NCI-H510A (cell line): Measurements from ENCODE around the gene DDX24.

Source experiments
- DNase-seq: peaks from one replicate; lab custom pipeline; 2025; lab: John Stamatoyannopoulos, UW

DDX24 gene

DNA sequence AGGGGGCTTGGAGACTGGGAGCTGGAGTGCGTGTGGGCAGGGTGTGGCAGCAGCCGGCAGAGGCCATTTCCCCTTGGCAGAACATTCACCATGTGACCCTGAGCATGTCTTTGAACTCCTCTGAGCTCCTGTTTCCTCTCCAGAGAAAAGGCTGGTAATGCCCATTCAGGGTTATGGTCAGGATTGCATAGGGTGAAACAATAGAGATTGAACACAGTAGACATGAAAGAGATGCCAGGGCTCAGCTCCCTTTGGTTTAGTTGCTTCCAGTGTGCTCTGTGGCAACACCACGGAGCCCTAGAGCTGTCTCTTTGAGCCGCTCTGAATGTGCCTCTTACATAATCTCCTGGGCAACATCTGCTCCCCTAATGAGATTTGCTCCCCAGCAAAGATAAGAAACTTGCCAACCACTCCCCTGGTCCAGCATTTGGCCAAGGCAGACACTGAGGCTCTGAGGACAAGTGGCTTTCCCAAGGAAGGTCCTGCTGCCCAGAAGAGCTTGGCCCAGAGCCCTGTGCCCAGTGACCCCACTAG is 34.1 kb upstream of the DDX24 start:
- DNase-seq, result no peak

DNA sequence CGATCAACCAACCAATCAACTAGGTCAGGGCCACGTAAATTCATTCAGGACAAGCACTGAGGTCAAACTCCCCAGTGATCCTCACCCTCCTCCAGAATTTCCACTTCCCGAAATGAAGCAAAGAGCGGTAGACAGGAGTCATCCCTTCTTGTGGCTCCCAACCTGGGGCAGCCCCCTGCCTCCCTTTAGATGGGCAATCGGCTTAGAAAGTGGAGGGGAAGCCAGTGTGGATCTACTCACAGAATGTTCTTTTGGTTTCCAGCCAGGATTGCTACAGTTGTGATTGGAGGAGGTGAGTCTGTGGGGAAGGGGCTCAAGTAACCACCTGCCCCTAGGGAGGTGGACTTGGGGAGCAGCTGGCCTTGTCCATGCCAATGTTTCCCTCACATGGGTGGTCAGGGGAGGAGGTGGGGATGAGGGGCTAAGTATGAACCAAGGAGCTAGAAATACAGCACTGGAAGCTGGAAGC is 33.6 kb upstream of the DDX24 start:
- no peak for DNase-seq

DNA sequence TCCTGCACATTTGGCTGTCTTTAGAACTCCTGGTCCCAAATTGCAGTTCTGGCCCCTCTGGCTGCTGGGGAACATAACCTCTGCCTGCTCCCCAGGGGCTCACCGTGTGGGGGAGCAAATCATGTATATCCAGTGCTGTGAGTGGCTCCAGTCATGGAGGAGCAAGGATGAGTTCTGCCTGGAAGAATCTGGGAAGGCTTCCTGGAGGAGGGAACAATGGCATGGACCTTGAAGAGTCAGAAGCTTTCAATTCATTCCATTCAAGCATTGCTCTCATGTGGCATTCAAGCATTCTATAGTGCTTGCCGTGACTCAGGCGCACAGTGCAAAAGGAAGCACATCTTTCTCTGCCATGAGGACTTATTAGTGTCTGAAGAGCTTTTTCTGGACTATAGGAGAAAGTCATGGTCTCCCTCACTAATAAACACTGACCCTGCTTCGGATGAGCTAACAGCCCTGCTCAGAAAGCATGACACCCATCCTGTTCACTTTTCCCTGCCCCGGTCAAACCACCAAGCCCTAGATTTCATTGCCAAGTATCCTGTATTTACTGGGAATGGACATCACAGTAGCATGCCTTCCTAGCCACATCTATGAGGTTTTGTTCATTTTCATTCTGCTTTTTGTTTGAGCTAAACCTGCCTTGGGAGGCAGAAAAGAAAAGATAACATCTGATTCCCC is 33.0 kb upstream of the DDX24 start:
- no peak for DNase-seq

DNA sequence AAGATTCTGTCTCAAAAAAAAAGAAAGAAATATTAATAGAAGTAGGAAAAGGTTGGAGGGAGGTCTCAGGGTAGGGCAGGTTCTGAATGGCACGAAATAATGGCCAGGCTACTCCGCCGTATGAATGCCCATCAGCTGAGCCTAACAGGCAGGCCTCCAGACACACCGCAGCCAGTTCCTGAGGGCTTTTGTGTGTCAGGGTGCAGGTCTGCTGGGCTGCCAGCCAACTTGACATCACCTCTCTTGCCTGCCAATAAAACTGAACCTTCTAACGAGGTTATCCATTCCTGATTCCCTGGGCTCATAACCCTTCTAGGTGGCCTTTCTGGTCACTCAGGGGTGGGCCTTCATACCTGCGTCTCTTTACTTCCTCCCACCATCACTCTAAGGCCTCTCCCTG is 32.5 kb upstream of the DDX24 start:
- no peak for DNase-seq

DNA sequence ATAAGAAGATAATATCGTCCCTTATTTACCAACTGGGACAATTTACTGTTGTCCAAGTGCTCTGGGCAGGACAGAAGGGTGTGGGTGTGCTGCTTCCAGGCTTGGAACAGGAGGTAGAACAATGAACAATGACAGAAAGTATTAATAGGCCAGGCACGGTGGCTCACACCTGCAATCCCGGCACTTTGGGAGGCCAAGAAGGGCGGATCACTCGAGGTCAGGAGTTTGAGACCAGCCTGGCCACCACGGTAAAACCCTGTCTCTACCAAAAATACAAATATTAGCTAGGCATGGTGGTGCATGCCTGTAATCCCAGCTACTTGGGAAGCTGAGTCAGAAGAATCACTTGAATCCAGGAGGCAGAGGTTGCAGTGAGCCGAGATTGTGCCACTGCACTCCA is 32.1 kb upstream of the DDX24 start:
- DNase-seq, result no peak

- no peak for DNase-seq
Observed at GRCh38 chr14:94112513-94113063, 31.6 kb upstream of the DDX24 start.

GRCh38 chr14:94111276-94112095 is 30.5 kb upstream of the DDX24 start:
- no peak for DNase-seq

DNA sequence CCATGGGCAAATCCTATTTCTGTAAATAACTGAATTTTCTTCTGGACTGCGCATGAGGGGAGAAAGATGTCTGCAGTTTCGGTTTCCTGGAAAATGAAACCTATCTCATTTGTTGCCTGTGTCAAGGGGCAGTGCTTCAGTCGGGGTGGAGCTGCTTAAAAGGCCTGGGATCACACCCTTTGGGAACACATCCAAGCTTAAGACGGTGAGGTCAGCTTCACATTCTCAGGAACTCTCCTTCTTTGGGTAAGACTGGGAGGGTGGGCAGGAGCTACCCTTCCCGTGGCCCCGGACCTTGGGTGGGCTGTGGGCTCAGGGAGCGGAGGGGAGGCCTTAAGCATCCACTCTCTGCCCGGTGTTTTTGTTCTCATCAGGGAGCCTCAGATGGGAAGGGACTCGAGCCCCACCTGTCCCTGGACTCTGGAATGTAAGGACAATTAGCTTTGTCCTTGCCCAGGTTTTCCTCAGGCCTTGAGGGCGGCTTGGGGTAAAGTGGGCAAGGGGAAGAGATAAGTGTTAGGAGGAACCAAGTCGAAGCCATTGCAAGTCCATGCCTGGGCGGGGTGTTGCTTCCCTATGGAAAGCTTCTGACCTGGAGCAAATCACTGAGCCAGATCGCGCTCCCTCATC is 29.7 kb upstream of the DDX24 start, which contains the start of gene IFI27:
IFI27 (plus strand) TSS at position 185 of the 630 bp plus-strand sequence.
- DNase-seq, result no peak

GRCh38 chr14:94109915-94110250 is 28.9 kb upstream of the DDX24 start:
- no peak for DNase-seq

GRCh38 chr14:94104731-94105130 is 23.7 kb upstream of the DDX24 start:
- DNase-seq, result no peak

- no peak for DNase-seq
Observed at GRCh38 chr14:94103554-94104150, 22.6 kb upstream of the DDX24 start.

- no peak for DNase-seq
Observed at GRCh38 chr14:94102768-94103482, 21.9 kb upstream of the DDX24 start.

DNA sequence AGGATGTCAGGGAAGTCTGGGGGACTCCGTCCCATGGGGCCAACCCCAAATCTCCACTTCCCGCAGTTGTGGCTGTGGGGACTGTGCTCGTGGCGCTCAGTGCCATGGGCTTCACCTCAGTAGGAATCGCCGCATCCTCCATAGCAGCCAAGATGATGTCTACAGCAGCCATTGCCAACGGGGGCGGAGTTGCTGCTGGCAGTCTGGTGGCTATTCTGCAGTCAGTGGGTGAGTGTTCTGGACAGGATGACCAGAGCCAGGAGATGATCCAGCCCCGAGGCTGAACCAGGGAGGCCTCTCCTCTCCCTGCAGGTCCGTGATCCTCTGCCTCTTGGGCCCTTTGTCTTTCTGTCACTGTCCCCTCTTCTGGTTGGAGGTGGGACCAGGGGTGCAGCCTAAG is 20.7 kb upstream of the DDX24 start:
- DNase-seq, result no peak

- no peak for DNase-seq
Observed at GRCh38 chr14:94100847-94101246, 19.8 kb upstream of the DDX24 start.

- DNase-seq, result no peak
Observed at GRCh38 chr14:94099006-94099405, 18.0 kb upstream of the DDX24 start.

DNA sequence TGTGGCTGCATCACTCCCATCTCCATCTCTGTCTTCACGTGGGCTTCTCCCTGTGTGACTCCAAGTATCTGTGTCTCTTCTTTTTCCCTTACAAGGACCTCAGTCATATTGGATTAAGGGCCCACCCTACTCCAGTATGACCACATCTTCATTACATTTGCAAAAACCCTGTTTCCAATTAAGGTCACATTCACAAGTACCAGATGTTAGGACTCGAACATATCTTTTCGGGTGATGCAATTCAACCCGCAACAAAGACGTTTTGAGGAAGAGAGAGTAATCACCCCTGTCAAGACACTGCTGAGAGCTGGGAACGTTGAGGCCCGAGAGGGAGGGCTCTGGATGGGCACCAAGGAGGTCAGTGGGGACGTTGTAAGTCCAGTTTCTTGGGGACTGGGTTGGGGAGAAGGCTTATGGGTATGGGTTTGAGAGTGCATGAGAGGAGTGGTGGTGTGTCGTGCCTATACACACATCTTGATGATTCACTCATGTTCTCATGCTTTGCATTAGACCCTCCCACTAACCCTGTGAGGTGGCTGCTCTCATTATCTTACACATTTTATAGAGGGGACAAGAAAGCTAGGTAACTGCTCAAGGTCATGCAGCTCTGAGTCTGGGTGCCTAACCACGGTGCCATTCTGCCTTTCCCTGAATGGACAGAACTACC is 17.5 kb upstream of the DDX24 start:
- no peak for DNase-seq

GRCh38 chr14:94097091-94097490 is 16.1 kb upstream of the DDX24 start:
- no peak for DNase-seq

DNA sequence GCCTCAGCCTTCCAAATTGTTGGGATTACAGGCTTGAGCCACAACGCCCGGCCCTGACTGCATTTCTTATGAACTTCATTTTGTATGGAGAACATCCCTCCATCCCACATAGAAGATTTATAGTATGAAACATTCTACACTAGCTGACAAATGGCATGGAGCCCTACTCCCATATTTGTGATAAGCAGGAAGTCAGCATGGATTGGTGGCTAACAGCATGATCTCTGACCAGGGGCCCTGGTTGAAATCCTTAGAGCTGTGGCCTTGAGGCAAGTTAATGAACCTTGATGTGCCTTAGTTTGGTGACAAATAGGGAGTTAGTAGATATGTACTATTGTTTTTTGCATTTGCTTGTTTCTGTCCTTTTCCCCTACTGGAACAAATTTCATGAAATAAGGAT is 12.4 kb upstream of the DDX24 start:
- DNase-seq, result no peak

DNA sequence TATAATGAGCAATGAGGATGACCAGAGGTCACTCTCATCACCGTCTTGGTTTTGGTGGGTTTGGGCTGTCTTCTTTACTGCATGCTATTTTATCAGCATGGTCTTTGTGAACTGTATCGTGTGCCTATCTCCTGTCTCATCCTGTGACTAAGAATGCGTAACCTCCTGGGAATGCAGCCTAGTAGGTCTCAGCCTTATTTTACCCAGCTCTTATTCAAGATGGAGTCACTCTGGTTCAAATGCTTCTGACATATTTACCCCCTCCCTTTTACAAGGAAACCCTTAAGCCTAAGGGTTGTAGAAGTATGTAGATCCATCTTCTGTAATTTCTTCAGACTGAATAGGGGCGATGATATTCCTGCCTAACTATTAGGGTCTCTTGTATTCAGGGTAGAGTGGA is 8.5 kb upstream of the DDX24 start:
- DNase-seq, result no peak

GRCh38 chr14:94088516-94088915 is 7.5 kb upstream of the DDX24 start:
- no peak for DNase-seq

DNA sequence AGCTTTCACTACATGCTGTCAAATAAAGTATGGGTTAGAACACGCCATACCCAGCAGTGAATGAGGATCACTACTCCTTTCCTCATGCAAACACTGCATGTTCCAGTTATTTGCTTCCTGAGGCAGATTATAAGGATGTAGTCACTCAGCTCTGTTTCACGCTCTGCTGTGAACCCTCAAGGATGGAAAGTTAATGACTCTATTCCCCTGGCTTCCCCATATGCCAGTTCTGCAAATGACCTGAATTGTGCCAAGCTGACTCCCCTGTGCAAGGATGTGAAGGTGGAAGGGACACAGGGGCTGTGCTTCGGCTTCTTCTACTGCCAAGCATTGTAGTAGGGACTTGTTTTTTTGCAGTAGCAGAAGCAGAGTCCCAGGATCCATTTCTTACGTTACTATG is 6.9 kb upstream of the DDX24 start:
- no peak for DNase-seq
